Stimulated activated memory B cell treated with anti-CD40 and anti-IgM and Interleukin-4, amounts not matched to agents 10 μg/mL and 1 μg/mL and 100 μg/mL, for 72 hours (primary cell): Measurements from ENCODE around the gene NYAP1.
"Not testable (repeated sequence)": the region's sequence is repeated elsewhere in the genome, so short reads cannot be mapped to it uniquely, and the experiment has no call there.

Source experiments
- ATAC-seq: fragments of 150-1000 bp; cut with Tn5 transposase; 2 replicates; pipeline ENCODE4 v1.10.0; 2021
- H3K27ac Mint-ChIP-seq: one replicate; pipeline ENCODE4 v1.8.0; 2022; ENCODE audit warnings: mild to moderate bottlenecking, mixed read lengths
- H3K27me3 Mint-ChIP-seq: one replicate; pipeline ENCODE4 v1.8.0; 2022; ENCODE audit warnings: mixed read lengths
- H3K36me3 Mint-ChIP-seq: one replicate; pipeline ENCODE4 v1.8.0; 2022; ENCODE audit warnings: mixed read lengths
- H3K4me1 Mint-ChIP-seq: one replicate; pipeline ENCODE4 v1.8.0; 2022; ENCODE audit warnings: mixed read lengths
- H3K4me3 Mint-ChIP-seq: one replicate; pipeline ENCODE4 v1.8.0; 2022; ENCODE audit warnings: mild to moderate bottlenecking, moderate library complexity, mixed read lengths
- H3K9me3 Mint-ChIP-seq: one replicate; pipeline ENCODE4 v1.8.0; 2022; ENCODE audit warnings: mixed read lengths

Gene NYAP1

GRCh38 chr7:100486753-100487446, 3.2 kb downstream of the NYAP1 start:
- H3K27me3 Mint-ChIP-seq: peaks cover 50% of the 10 kb centered on the region
- H3K4me3 Mint-ChIP-seq: no peak overlapping the region
- H3K9me3 Mint-ChIP-seq: no peaks in the 10 kb centered on the region
- H3K4me1 Mint-ChIP-seq: peaks cover 15% of the 10 kb centered on the region
- ATAC-seq: no peak
- H3K27ac Mint-ChIP-seq: no peak overlapping the region
- H3K36me3 Mint-ChIP-seq: no peaks in the 10 kb centered on the region

GRCh38 chr7:100488333-100489095, 4.8 kb downstream of the NYAP1 start:
- H3K27ac Mint-ChIP-seq: no peak overlapping the region
- ATAC-seq: no peak
- H3K27me3 Mint-ChIP-seq: peaks cover 64% of the 10 kb centered on the region
- H3K9me3 Mint-ChIP-seq: no peaks in the 10 kb centered on the region
- H3K4me3 Mint-ChIP-seq: no peak overlapping the region
- peaks cover 17% of the 10 kb centered on the region for H3K4me1 Mint-ChIP-seq
- no peaks in the 10 kb centered on the region for H3K36me3 Mint-ChIP-seq

GRCh38 chr7:100489121-100489520, 5.4 kb downstream of the NYAP1 start:
- Mint-ChIP-seq H3K4me3 (no peak overlapping the region), H3K27me3 (peaks cover 64% of the 10 kb centered on the region), H3K4me1 (peaks cover 17% of the 10 kb centered on the region), H3K27ac (no peak overlapping the region), H3K9me3 (no peaks in the 10 kb centered on the region), H3K36me3 (no peaks in the 10 kb centered on the region)
- ATAC-seq: no peak

GRCh38 chr7:100489824-100490223, 6.1 kb downstream of the NYAP1 start:
- Mint-ChIP-seq H3K27ac (no peak overlapping the region), H3K9me3 (no peaks in the 10 kb centered on the region), H3K4me1 (peaks cover 17% of the 10 kb centered on the region), H3K27me3 (peaks cover 64% of the 10 kb centered on the region), H3K4me3 (no peak overlapping the region), H3K36me3 (no peaks in the 10 kb centered on the region)
- ATAC-seq: no peak

GRCh38 chr7:100490483-100491191, 6.9 kb downstream of the NYAP1 start:
- ATAC-seq: no peak
- no peaks in the 10 kb centered on the region for H3K36me3 Mint-ChIP-seq
- H3K27me3 Mint-ChIP-seq: peaks cover 67% of the 10 kb centered on the region
- H3K4me1 Mint-ChIP-seq: peaks cover 17% of the 10 kb centered on the region
- H3K4me3 Mint-ChIP-seq: no peak overlapping the region
- H3K27ac Mint-ChIP-seq: no peak overlapping the region
- H3K9me3 Mint-ChIP-seq: no peaks in the 10 kb centered on the region

- H3K4me3 Mint-ChIP-seq: no peak overlapping the region
- H3K9me3 Mint-ChIP-seq: no peaks in the 10 kb centered on the region
- no peak for ATAC-seq
- no peaks in the 10 kb centered on the region for H3K36me3 Mint-ChIP-seq
- peaks cover 65% of the 10 kb centered on the region for H3K27me3 Mint-ChIP-seq
- no peak overlapping the region for H3K27ac Mint-ChIP-seq
- H3K4me1 Mint-ChIP-seq: peaks cover 17% of the 10 kb centered on the region
Measured at GRCh38 chr7:100491192-100491578, 7.5 kb downstream of the NYAP1 start.

GRCh38 chr7:100492738-100493475, 9.2 kb downstream of the NYAP1 start:
- Mint-ChIP-seq H3K36me3 (no peaks in the 10 kb centered on the region), H3K27ac (no peak overlapping the region), H3K27me3 (peaks cover 52% of the 10 kb centered on the region), H3K4me1 (peaks cover 17% of the 10 kb centered on the region), H3K9me3 (no peaks in the 10 kb centered on the region), H3K4me3 (peak overlapping the region; percentile 54)
- ATAC-seq: no peak

- no peaks in the 10 kb centered on the region for H3K9me3 Mint-ChIP-seq
- peak overlapping the region; percentile 54 for H3K4me3 Mint-ChIP-seq
- no peak overlapping the region for H3K27ac Mint-ChIP-seq
- no peaks in the 10 kb centered on the region for H3K36me3 Mint-ChIP-seq
- peak; percentile 71 for ATAC-seq
- H3K27me3 Mint-ChIP-seq: peaks cover 52% of the 10 kb centered on the region
- H3K4me1 Mint-ChIP-seq: peaks cover 17% of the 10 kb centered on the region
Measured at GRCh38 chr7:100493476-100494264, 9.9 kb downstream of the NYAP1 start.

GRCh38 chr7:100496509-100496908, 12.8 kb downstream of the NYAP1 start:
- Mint-ChIP-seq H3K4me3 (no peak overlapping the region), H3K9me3 (no peaks in the 10 kb centered on the region), H3K27me3 (peaks cover 26% of the 10 kb centered on the region), H3K36me3 (no peaks in the 10 kb centered on the region), H3K27ac (no peak overlapping the region), H3K4me1 (peaks cover 11% of the 10 kb centered on the region)
- no peak for ATAC-seq

GRCh38 chr7:100500743-100501142, 17.0 kb downstream of the NYAP1 start:
- not testable (repeated sequence) for H3K9me3 Mint-ChIP-seq, H3K27me3 Mint-ChIP-seq, H3K27ac Mint-ChIP-seq, H3K36me3 Mint-ChIP-seq, H3K4me3 Mint-ChIP-seq, H3K4me1 Mint-ChIP-seq, ATAC-seq

GRCh38 chr7:100504031-100504430, 20.3 kb downstream of the NYAP1 start:
- H3K36me3 Mint-ChIP-seq, H3K4me1 Mint-ChIP-seq, H3K9me3 Mint-ChIP-seq, H3K27ac Mint-ChIP-seq, H3K4me3 Mint-ChIP-seq, ATAC-seq: not testable (repeated sequence)
- peaks cover 22% of the 10 kb centered on the region for H3K27me3 Mint-ChIP-seq

- Mint-ChIP-seq H3K4me1 (no peaks in the 10 kb centered on the region), H3K4me3 (no peak overlapping the region), H3K36me3 (no peaks in the 10 kb centered on the region), H3K9me3 (no peaks in the 10 kb centered on the region), H3K27me3 (peaks cover 28% of the 10 kb centered on the region), H3K27ac (no peak overlapping the region)
- no peak for ATAC-seq
Measured at GRCh38 chr7:100504887-100505611, 21.3 kb downstream of the NYAP1 start.

- no peaks in the 10 kb centered on the region for H3K4me1 Mint-ChIP-seq
- ATAC-seq: no peak
- no peaks in the 10 kb centered on the region for H3K36me3 Mint-ChIP-seq
- H3K27me3 Mint-ChIP-seq: peaks cover 28% of the 10 kb centered on the region
- H3K9me3 Mint-ChIP-seq: no peaks in the 10 kb centered on the region
- no peak overlapping the region for H3K4me3 Mint-ChIP-seq
- H3K27ac Mint-ChIP-seq: no peak overlapping the region
Measured at GRCh38 chr7:100506356-100506923, 22.7 kb downstream of the NYAP1 start.

GRCh38 chr7:100509231-100509630, 25.5 kb downstream of the NYAP1 start:
- H3K9me3 Mint-ChIP-seq: no peaks in the 10 kb centered on the region
- ATAC-seq: no peak
- H3K36me3 Mint-ChIP-seq: no peaks in the 10 kb centered on the region
- peaks cover 41% of the 10 kb centered on the region for H3K27me3 Mint-ChIP-seq
- no peak overlapping the region for H3K4me3 Mint-ChIP-seq
- H3K4me1 Mint-ChIP-seq: no peaks in the 10 kb centered on the region
- no peak overlapping the region for H3K27ac Mint-ChIP-seq
